ENCODE measurements around the gene METTL27.
A peak's percentile ranks its signal among the peaks of the same experiment; 100 is the strongest.

Gene METTL27, protein sequence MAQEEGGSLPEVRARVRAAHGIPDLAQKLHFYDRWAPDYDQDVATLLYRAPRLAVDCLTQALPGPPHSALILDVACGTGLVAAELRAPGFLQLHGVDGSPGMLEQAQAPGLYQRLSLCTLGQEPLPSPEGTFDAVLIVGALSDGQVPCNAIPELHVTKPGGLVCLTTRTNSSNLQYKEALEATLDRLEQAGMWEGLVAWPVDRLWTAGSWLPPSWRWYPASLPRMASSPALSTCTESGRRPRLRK

GRCh38 chr7:73842067-73842976 lies at the start of gene METTL27:
TSS of gene METTL27 (minus strand) at chr7:73842516. CDS start at chr7:73842140, 376 bp downstream.
- TF ChIP-seq GATA2 (IDR thresholded peaks at IDR 0.05; ENCODE audit: low read depth, low read length), result no peak
- no peak for TF ChIP-seq GATA3 (IDR thresholded peaks at IDR 0.05; ENCODE audit: low read depth, low read length)

DNA sequence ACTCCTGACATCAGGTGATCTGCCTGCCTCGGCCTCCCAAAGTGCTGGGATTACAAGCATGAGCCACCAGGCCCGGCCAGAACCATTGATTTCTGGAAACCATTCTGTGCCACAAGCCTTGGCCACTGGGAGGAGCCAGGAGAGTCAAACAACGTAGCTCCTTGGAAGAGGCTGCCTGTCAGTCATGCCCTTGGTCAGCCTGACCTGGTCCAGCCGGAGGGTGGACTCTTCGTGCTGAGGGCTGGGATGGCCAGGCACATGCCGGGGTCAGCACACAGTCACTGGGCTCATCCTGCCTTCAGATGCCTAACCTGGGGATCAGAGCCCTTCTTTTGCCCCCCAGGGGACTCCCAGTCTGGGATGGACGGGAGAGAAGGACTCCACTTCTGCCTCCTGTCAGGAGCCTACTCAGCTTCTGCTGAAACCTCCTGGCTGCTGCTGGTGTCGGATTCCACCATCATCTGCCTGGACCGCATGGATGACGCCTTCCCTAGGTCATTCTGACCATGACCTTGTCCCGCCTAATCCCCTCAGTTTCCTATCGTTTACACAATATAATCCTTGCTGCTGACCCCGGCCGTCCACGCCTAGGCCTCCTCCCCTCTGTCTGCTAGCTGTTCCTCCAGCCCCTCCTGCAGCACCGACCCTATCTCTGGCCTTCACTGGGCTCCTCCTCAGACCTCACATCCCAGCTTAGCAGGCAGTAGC lies 49.0 kb upstream of the METTL27 start:
- no peak for TF ChIP-seq GATA2 (IDR thresholded peaks at IDR 0.05; ENCODE audit: low read depth, low read length)
- no peak for TF ChIP-seq GATA3 (IDR thresholded peaks at IDR 0.05; ENCODE audit: low read depth, low read length)

GRCh38 chr7:73890555-73891147 lies 48.3 kb upstream of the METTL27 start:
- TF ChIP-seq GATA3 (IDR thresholded peaks at IDR 0.05; ENCODE audit: low read depth, low read length) (no peak), GATA2 (IDR thresholded peaks at IDR 0.05; ENCODE audit: low read depth, low read length) (no peak)

DNA sequence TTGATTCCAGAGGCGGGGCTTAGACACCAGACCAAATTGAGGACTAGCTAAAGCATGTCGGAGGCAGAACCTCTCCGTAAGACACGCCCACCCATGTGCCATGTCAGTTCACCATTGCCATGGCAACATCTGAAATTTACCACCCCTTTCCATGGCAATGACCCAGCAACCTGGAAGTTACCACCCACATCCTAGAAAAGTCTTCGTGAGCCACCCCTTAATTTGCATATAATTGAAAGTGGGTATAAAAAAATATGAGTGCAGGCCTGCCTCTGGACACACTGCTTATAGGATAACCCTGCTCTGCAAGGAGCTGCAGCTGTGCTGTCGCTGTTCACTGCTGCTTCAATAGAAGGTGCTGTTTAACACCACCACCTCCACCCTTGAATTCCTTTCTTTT lies 46.6 kb upstream of the METTL27 start:
- TF ChIP-seq GATA2 (IDR thresholded peaks at IDR 0.05; ENCODE audit: low read depth, low read length) (no peak), GATA3 (IDR thresholded peaks at IDR 0.05; ENCODE audit: low read depth, low read length) (no peak)

- no peak for TF ChIP-seq GATA2 (IDR thresholded peaks at IDR 0.05; ENCODE audit: low read depth, low read length)
- TF ChIP-seq GATA3 (IDR thresholded peaks at IDR 0.05; ENCODE audit: low read depth, low read length), result no peak
These were observed 45.4 kb upstream of the METTL27 start for GRCh38 chr7:73887762-73888161.

GRCh38 chr7:73885975-73886798 lies 43.9 kb upstream of the METTL27 start:
- TF ChIP-seq GATA3 (IDR thresholded peaks at IDR 0.05; ENCODE audit: low read depth, low read length) (no peak), GATA2 (IDR thresholded peaks at IDR 0.05; ENCODE audit: low read depth, low read length) (0 out of 2 replicates have a peak, but pooled peaks have one; percentile 13)

DNA sequence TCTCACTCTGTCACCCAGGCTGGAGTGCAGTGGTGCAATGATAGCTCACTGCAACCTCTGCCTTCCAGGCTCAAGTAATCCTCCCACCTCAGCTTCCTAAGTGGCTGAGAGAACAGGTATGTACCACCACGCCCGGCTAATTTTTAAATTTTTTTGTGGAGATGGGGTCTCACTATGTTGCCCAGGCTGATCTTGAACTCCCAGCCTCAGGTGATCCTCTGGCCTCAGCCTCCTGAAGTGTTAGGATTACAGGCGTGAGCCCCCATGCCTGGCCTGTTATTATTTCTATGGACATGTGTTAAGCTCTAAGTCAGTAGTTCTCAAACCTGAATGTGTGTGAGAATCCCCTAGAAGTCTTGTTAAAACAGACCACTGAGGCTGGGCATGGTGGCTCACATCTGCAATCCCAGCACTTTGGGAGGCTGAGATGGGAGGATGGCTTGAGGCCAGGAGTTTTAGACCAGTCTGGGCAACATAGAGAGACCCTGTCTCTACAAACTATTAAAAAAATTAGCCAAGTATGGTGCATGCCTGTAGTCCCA lies 43.2 kb upstream of the METTL27 start:
- TF ChIP-seq GATA3 (IDR thresholded peaks at IDR 0.05; ENCODE audit: low read depth, low read length) (no peak), GATA2 (IDR thresholded peaks at IDR 0.05; ENCODE audit: low read depth, low read length) (no peak)

- no peak for TF ChIP-seq GATA2 (IDR thresholded peaks at IDR 0.05; ENCODE audit: low read depth, low read length)
- TF ChIP-seq GATA3 (IDR thresholded peaks at IDR 0.05; ENCODE audit: low read depth, low read length), result no peak
These were observed 39.7 kb upstream of the METTL27 start for GRCh38 chr7:73882047-73882402.

DNA sequence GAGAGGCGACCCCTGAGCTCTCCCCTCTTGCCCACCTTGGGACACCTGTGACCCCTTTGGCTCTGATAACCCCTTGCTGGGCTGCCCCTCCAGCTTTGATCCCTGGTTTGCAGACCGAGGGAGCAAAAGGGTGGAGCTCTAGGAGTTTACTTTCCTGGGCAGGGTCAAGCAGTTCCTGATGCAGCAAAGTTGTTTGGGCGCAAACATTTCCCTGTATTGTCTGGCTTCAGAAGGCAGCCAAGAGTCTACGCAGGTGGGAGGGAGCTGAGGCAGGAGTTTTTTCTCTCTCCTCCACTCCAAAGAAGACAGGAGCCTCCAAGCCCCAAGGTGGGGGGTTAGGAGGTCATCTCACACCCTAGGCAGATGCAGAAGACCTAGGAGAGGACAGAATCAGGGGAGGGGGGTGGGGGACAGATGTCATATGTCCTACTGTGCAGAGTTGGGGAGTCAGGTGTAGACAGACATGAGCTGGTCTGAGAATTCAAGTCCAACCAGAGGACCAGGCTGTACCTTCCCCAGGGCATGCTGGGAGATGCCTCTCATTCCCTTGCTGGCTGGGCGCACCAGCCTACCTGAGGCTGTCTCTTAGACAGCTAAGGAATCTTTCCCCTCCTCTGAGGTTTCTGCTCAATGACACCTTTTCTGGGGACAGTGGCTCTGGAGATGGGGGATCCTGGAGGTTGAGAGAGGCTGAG lies 39.2 kb upstream of the METTL27 start:
- TF ChIP-seq GATA2 (IDR thresholded peaks at IDR 0.05; ENCODE audit: low read depth, low read length) (no peak), GATA3 (IDR thresholded peaks at IDR 0.05; ENCODE audit: low read depth, low read length) (no peak)

DNA sequence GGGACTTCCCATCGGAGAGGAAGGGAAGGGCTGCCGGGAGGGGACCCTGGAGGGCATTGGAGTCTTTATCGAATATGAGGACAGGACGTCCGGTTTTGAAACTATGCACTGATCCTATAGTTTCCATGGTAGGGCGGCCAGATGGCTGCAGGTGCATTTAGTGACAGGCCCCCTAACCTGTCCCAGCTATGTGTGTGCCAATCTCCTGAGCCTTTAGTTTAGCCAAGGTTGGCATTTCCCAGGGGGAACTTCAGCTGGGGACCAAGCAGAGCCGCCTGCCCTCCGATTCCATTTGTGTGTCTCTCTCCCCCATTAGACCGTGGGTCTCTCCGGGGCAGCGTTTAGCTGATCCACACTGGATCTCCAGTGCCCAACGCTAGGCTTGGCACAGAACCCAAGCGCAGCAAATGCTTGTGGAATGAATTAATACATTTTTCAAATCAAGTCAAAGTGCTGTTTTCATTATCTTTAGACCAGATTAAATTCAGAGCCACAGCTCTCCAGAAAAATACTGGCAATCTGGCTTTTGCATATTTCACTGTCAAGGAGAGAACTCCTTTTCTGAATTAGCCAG lies 38.5 kb upstream of the METTL27 start:
- no peak for TF ChIP-seq GATA3 (IDR thresholded peaks at IDR 0.05; ENCODE audit: low read depth, low read length)
- no peak for TF ChIP-seq GATA2 (IDR thresholded peaks at IDR 0.05; ENCODE audit: low read depth, low read length)

- TF ChIP-seq GATA2 (IDR thresholded peaks at IDR 0.05; ENCODE audit: low read depth, low read length), result no peak
- TF ChIP-seq GATA3 (IDR thresholded peaks at IDR 0.05; ENCODE audit: low read depth, low read length), result no peak
These were observed 37.8 kb upstream of the METTL27 start for GRCh38 chr7:73879977-73880681.
